ENCODE data around the gene TXNDC9.
"Not testable (repeated sequence)": the region's sequence is repeated elsewhere in the genome, so short reads cannot be mapped to it uniquely, and the experiment has no call there.

TXNDC9 gene

GRCh38 chr2:99317873-99318200 lies 18.3 kb downstream of the TXNDC9 start:
- not testable (repeated sequence) for DNase-seq

DNA sequence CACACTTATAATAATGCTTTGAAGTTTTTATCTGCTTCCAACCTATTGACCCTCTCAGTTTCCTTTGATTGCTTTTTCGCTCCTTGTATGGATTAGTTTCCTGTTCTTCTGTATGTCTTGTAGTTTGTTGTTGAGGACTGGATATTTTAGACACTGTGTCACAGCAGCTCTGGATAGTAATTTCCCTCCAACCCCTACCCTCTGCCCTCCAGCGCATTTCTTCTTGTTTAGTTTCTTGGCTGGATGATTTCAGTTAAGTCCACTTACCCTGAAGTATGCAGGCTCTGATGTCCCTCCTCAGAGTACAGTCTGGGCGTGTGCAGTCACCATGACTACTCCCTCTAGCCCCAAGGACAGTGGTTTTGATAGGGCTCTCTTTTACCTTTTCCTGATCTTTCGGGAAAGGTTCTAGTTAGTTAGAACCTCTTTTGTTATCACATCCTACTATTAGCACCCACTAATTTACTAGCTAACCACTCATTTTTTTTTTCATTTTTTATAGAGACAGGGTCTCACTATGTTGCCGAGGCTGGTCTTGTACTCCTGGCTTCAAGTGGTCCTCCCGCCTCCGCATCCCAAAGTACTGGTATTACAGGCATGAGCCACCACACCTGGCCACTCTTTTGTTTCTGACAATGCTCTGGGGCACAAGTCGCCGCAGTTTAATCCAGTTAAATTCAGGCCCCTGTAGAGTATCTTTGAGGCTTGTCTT lies 18.8 kb downstream of the TXNDC9 start:
- DNase-seq, result no peak

- not testable (repeated sequence) for DNase-seq
Measured at GRCh38 chr2:99301097-99301496, 35.0 kb downstream of the TXNDC9 start, which contains the start of gene LYG1. Gene LYG1 (minus strand): TSS chr2:99301197. CDS start chr2:99295670, 5,527 bp downstream.

GRCh38 chr2:99299580-99299979 lies 36.6 kb downstream of the TXNDC9 start:
- DNase-seq, result no peak

DNA sequence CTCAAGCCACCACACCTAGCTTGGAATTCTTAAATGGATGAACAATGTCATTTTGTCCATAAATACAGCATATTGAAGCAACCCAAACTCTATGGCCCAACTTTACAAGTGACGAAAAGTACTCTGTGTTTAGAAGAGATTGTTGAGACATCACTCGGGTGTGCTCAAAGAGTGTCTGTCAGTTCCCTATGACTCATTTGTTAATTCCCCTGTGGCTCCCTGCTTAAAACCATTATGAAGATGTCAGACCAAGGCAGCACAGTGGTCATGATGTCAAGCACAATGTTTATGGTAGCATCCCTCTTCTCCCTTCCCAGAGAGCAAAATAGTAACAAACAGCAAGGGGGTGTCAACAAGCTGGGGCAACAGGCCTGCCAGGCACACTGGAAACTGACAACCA lies 38.1 kb downstream of the TXNDC9 start:
- DNase-seq, result peak; percentile 8

GRCh38 chr2:99285526-99285925 lies 50.6 kb downstream of the TXNDC9 start:
- peak; percentile 16 for DNase-seq

DNA sequence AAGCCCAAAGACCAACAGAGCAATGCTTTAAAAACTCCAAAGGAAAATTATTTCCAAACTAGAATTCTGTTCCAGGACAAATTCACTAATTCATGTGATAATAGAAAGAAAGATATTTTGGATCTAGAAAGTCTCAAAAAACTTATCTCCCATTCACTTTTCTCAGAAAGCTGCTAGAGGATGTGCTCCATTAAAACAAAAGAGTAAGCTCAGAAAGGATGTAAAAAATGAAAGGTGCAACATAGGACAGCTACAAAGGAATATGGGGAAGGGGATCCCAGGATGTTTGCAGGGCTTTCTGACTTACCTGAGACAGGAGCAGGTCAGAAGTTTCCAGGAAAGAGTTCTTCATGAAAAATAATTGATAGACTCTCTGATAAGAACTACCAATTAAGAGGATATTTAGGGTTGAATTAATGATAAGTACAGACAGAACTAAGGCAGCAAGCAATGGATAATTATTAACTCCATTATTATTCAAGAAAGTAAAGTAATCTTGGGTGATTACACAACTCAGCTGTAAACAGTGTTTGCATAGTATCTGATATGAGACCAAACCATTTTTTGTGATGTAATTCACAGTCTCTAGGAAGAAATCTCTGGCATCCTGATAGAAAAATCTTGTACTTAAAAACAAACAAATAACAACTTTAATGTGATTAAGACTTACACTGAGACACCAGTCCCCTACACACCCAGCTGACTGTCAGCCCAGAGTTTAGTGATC lies 56.0 kb downstream of the TXNDC9 start:
- DNase-seq, result no peak

DNA sequence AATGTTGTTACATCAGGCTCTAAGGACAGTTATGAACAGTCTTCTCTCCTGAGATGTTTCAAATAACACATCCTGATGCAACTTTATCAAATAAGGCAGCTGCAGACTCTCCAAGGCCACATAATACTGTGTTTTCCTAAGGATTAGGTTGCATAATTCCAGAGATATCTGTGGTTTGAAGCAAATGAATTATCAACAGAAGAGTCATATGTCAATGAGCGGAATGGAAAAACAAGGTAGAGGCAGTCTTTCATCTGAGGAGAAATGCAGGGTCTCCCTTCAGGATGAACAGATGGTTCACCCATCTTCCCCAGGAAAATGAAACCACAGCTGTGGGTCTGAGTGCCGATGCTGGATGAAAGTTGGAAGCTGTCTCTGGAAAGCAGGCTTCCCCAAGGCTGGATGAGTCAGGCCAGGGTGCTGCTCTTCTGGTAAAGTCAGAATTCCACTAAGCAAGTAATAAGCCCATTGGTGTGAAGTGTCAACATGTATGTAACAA lies 57.3 kb downstream of the TXNDC9 start:
- no peak for DNase-seq

DNA sequence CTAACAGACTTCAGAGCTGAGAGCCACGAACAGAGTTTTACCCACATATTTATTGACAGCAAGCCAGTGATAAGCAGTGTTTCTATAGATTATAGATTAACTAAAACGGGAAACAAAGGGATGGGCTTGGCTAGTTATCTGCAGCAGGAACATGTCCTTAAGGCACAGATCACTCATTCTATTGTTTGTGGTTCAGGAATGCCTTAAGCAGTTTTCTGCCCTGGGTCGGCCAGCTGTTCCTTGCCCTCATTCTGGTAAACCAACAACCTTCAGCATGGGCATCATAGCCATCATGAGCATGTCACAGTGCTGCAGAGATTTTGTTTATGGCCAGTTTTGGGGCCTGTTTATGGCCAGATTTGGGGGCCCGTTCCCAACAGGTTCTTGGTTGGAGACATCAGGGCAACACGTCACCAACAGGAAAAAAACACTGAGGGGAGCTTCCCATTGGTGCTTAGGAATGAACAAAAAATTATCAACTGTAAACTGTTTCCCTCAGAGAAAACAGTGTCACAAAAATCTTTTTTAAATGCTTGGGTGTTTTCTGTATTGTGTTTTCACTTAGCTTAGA lies 57.9 kb downstream of the TXNDC9 start:
- DNase-seq, result not testable (repeated sequence)

DNA sequence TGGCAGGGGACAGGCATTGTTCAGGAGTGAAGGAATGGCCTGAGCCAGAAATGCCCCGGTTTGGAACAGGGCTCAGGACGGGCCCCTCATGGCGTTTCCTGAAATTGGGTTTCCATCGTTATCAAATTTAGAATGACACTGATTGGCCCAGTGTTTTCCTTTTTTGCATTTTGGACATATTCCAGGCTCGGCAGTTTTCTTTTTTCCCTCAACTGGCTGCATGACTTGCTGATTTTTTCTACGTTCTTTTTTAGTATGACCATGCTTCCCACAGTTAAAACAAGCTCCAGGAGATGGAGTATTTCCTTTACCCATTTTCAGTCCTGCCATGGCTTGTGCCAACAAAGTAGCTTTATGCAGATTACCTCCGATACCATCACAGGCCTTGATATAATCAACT lies 60.3 kb downstream of the TXNDC9 start:
- DNase-seq, result no peak

Measured in suppressor macrophage treated with lipopolysaccharide for 4 hours (primary cell).